HFF-Myc (cell line): Measurements from ENCODE around the gene PPFIA2.

Experiments
- DNase-seq: peaks from one replicate; pipeline ENCODE4 v3.0.0-alpha.2; 2011; ENCODE audit warnings: low read depth; ENCODE audit errors: extremely low read depth
- H3K4me3 ChIP-seq: replicated peaks from 2 replicates; pipeline ENCODE4 v1.5.1; 2011; ENCODE audit warnings: low read depth, mild to moderate bottlenecking, control low read depth, low read length
- TF ChIP-seq, protein P1 (sequence below): IDR thresholded peaks from 2 replicates; pipeline ENCODE4 v1.5.1; 2012; ENCODE audit warnings: mild to moderate bottlenecking, low read depth, low read length, control low read depth; ENCODE audit errors: missing control alignments

Gene PPFIA2

DNA sequence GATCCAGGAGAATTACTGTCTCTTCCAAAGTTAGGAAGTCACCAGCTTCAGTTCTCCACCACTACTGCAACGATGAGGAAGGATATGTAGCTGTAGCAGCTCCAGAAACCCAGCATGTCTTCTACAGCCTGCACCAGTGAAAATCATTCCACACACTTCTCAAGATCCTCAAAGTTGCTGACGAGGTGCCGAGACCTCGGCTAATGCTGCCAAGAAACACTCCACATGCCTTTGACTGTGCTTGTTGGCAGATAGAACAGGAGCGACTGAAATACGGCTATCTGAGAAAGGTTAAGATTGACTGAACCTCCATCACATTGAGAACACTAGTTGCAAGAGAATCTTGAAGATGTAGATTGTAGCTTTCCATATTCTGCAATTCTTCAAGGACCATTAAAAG, 241.9 kb downstream of the PPFIA2 start:
- no peak for DNase-seq
- H3K4me3 ChIP-seq, result no peak overlapping the region
- TF ChIP-seq, protein P1, sequence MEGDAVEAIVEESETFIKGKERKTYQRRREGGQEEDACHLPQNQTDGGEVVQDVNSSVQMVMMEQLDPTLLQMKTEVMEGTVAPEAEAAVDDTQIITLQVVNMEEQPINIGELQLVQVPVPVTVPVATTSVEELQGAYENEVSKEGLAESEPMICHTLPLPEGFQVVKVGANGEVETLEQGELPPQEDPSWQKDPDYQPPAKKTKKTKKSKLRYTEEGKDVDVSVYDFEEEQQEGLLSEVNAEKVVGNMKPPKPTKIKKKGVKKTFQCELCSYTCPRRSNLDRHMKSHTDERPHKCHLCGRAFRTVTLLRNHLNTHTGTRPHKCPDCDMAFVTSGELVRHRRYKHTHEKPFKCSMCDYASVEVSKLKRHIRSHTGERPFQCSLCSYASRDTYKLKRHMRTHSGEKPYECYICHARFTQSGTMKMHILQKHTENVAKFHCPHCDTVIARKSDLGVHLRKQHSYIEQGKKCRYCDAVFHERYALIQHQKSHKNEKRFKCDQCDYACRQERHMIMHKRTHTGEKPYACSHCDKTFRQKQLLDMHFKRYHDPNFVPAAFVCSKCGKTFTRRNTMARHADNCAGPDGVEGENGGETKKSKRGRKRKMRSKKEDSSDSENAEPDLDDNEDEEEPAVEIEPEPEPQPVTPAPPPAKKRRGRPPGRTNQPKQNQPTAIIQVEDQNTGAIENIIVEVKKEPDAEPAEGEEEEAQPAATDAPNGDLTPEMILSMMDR, result no peak

DNA sequence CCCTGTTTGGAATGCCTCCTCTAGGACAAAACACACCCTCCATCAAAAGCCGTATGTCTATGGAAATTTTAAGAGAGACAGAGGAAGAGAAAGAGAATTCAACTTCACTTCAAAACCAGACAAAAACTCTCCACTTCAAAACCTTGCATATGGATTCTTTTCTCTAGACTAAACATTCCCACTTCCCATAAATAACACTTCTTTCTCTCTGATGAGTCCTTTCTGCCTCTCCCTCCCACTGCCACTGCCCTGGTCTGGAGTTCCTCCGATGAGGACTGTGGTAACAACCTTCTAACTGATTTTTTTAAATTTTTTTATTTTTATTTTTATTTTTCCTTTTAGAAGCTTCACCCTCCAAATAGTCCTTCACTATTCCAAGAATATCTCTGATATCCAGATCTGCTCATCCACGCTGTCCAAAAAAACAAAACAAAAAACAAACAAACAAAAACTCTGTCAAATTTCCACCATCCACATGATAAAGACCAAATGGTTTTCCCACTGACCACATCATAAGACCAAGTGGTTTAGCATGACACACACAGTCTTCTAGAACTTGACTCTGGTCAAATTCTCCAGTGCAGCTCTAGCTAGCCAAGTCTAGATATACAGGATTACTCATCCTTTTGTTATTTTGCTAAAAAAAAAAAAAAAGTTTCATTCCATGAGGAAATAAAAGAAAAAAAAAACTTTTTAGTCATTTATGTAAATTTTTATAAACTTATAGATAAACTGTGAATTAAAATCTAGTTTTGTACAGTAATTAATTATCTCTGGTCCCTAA, 256.0 kb downstream of the PPFIA2 start:
- DNase-seq, result no peak
- no peak overlapping the region for H3K4me3 ChIP-seq
- TF ChIP-seq, protein P1, result no peak

DNA sequence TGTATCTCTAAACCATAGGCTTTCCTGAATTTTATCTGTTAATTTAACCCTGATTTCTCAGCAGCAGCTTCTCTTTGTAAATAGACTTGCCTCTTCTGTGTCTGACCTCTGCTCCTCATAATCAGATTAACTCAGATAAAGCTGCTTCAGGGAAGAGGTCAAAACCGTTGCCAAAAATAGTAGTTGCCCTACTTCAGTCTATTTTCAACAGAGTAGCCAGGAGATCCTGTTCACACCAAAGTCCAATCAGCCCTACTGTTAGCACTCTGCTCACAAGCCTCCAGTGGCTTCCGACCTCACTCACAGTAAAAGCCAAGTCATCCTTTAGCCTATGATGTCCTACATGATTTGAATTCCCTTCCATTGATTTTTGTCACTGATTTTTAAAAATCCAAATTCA, 258.4 kb downstream of the PPFIA2 start:
- no peak for DNase-seq
- H3K4me3 ChIP-seq, result no peak overlapping the region
- TF ChIP-seq, protein P1, result no peak

DNA sequence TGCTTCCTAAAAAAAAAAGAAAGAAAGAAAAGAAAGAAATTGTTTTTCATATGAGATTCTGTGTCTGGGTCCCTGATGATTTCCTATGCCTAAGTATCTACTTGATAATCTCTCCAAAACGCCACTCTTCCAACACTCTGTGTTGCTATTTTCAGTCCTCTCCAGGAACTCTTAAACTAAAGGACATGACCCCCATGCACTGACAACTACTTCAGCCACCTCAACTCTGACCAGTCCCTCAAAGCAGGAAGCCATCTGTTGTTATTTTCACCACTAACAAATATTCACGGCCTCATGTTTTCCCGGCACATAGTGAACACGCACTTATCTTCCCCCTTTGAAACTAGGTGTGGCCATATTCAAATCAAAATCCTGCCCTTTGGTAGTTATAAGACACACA, 259.3 kb downstream of the PPFIA2 start:
- no peak overlapping the region for H3K4me3 ChIP-seq
- DNase-seq, result no peak
- TF ChIP-seq, protein P1, result no peak

DNA sequence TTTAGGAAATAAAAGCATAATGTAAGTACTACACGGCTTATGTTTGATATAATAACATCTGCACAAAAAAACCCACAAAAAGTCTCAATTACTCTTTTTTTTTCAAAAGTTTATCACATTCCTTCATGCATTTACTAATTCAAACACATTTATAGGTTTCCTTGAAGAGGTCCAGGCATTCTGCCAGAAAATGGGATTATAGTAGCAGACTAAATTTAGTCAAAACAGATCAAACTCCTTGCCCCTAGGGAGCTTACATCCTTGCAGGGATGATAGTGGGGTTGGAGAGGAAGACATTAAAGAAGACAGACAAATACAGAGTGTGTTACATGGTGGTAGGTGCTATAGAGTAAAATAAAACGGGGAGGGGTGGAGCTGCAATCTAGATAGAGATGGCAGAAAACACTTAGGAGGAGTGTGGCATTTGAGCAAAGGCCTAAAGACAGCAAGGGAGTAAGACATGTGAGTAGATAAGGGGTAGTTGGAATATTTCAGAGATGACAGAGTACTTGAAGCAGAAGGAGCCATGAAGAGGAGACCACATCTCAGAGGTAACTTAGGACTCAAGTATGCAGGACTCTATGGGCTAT, 266.9 kb downstream of the PPFIA2 start:
- H3K4me3 ChIP-seq, result no peak overlapping the region
- no peak for DNase-seq
- TF ChIP-seq, protein P1, result no peak

DNA sequence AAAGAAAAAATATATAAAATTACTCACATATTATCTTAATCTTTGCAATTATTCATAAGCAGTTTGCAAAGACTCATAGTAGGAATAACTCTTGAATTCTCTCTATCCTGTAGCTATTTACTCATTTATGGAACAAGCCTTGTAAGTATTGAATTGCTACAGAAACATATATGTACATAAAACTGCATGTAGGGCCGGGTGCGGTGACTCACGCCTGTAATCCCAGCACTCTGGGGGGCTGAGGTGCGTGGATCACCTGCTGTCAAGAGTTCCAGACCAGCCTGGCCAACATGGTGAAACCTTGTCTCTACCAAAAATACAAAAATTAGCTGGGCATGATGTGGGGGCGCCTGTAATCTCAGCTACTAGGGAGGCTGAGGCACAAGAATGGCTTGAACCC, 286.2 kb downstream of the PPFIA2 start:
- TF ChIP-seq, protein P1, result no peak
- H3K4me3 ChIP-seq, result no peak overlapping the region
- DNase-seq, result no peak
